ENCODE results near the gene EEF1A2.

The EEF1A2 gene

GRCh38 chr20:63500151-63500901, 1.4 kb upstream of the EEF1A2 start:
- DNase-seq (ENCODE audit: low read depth, low spot score) = no peak

GRCh38 chr20:63499338-63499969, 571 bp upstream of the EEF1A2 start:
- no peak for DNase-seq (ENCODE audit: low read depth, low spot score)

GRCh38 chr20:63497946-63498935, 642 bp downstream of the EEF1A2 start:
- peak; percentile 67 for DNase-seq (ENCODE audit: low read depth, low spot score)

- no peak for DNase-seq (ENCODE audit: low read depth, low spot score)
Observed at GRCh38 chr20:63497138-63497945, 1.5 kb downstream of the EEF1A2 start.

GRCh38 chr20:63496596-63497120, 2.2 kb downstream of the EEF1A2 start:
- DNase-seq (ENCODE audit: low read depth, low spot score) = no peak

- peak; percentile 71 for DNase-seq (ENCODE audit: low read depth, low spot score)
Observed at GRCh38 chr20:63495741-63496595, 2.9 kb downstream of the EEF1A2 start.

- DNase-seq (ENCODE audit: low read depth, low spot score) = no peak
Observed at GRCh38 chr20:63495167-63495720, 3.6 kb downstream of the EEF1A2 start.

GRCh38 chr20:63494420-63495166, 4.3 kb downstream of the EEF1A2 start:
- no peak for DNase-seq (ENCODE audit: low read depth, low spot score)

- DNase-seq (ENCODE audit: low read depth, low spot score) = no peak
Observed at GRCh38 chr20:63494084-63494419, 4.8 kb downstream of the EEF1A2 start.

GRCh38 chr20:63493563-63494020, 5.3 kb downstream of the EEF1A2 start:
- DNase-seq (ENCODE audit: low read depth, low spot score) = no peak

- DNase-seq (ENCODE audit: low read depth, low spot score) = no peak
Observed at GRCh38 chr20:63492982-63493381, 5.9 kb downstream of the EEF1A2 start.

- DNase-seq (ENCODE audit: low read depth, low spot score) = no peak
Observed at GRCh38 chr20:63492518-63492917, 6.4 kb downstream of the EEF1A2 start.

- DNase-seq (ENCODE audit: low read depth, low spot score) = no peak
Observed at GRCh38 chr20:63491635-63492230, 7.2 kb downstream of the EEF1A2 start.

GRCh38 chr20:63491078-63491477, 7.8 kb downstream of the EEF1A2 start:
- DNase-seq (ENCODE audit: low read depth, low spot score) = no peak

- DNase-seq (ENCODE audit: low read depth, low spot score) = no peak
Observed at GRCh38 chr20:63490416-63490815, 8.5 kb downstream of the EEF1A2 start.

- DNase-seq (ENCODE audit: low read depth, low spot score) = no peak
Observed at GRCh38 chr20:63488315-63489251, 10.3 kb downstream of the EEF1A2 start.

GRCh38 chr20:63487781-63488241, 11.1 kb downstream of the EEF1A2 start:
- DNase-seq (ENCODE audit: low read depth, low spot score) = no peak
